ENCODE results near the gene ZMYND8.

GRCh38 chr20:47265214-47265613 is 91.3 kb downstream of the ZMYND8 start:
- TF ChIP-seq, protein P1, sequence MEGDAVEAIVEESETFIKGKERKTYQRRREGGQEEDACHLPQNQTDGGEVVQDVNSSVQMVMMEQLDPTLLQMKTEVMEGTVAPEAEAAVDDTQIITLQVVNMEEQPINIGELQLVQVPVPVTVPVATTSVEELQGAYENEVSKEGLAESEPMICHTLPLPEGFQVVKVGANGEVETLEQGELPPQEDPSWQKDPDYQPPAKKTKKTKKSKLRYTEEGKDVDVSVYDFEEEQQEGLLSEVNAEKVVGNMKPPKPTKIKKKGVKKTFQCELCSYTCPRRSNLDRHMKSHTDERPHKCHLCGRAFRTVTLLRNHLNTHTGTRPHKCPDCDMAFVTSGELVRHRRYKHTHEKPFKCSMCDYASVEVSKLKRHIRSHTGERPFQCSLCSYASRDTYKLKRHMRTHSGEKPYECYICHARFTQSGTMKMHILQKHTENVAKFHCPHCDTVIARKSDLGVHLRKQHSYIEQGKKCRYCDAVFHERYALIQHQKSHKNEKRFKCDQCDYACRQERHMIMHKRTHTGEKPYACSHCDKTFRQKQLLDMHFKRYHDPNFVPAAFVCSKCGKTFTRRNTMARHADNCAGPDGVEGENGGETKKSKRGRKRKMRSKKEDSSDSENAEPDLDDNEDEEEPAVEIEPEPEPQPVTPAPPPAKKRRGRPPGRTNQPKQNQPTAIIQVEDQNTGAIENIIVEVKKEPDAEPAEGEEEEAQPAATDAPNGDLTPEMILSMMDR (IDR thresholded peaks at IDR 0.05; ENCODE audit: poor library complexity, severe bottlenecking), result no peak
- TF ChIP-seq TAF1 (IDR thresholded peaks at IDR 0.05; ENCODE audit: low read depth) (no peak), EZH2 (IDR thresholded peaks at IDR 0.05; ENCODE audit: borderline replicate concordance, insufficient read depth, low read length, poor library complexity, severe bottlenecking) (no peak)
- TF ChIP-seq, protein P2, sequence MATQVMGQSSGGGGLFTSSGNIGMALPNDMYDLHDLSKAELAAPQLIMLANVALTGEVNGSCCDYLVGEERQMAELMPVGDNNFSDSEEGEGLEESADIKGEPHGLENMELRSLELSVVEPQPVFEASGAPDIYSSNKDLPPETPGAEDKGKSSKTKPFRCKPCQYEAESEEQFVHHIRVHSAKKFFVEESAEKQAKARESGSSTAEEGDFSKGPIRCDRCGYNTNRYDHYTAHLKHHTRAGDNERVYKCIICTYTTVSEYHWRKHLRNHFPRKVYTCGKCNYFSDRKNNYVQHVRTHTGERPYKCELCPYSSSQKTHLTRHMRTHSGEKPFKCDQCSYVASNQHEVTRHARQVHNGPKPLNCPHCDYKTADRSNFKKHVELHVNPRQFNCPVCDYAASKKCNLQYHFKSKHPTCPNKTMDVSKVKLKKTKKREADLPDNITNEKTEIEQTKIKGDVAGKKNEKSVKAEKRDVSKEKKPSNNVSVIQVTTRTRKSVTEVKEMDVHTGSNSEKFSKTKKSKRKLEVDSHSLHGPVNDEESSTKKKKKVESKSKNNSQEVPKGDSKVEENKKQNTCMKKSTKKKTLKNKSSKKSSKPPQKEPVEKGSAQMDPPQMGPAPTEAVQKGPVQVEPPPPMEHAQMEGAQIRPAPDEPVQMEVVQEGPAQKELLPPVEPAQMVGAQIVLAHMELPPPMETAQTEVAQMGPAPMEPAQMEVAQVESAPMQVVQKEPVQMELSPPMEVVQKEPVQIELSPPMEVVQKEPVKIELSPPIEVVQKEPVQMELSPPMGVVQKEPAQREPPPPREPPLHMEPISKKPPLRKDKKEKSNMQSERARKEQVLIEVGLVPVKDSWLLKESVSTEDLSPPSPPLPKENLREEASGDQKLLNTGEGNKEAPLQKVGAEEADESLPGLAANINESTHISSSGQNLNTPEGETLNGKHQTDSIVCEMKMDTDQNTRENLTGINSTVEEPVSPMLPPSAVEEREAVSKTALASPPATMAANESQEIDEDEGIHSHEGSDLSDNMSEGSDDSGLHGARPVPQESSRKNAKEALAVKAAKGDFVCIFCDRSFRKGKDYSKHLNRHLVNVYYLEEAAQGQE (IDR thresholded peaks at IDR 0.05; ENCODE audit: borderline replicate concordance), result no peak
